Erythroblast (primary cell): ENCODE results near the gene IMPACT.

ENCODE experiments used
- DNase-seq, 2 experiments: peaks; one replicate each; lab custom pipeline; 2025; lab: John Stamatoyannopoulos, UW
- GATA1 ChIP-seq: IDR thresholded peaks from 2 replicates; pipeline ENCODE4 v1.6.1; 2011; ENCODE audit warnings: low read depth, mild to moderate bottlenecking, control low read depth, low read length, moderate library complexity
- POLR2A ChIP-seq: IDR thresholded peaks from 2 replicates; pipeline ENCODE4 v1.6.1; 2011; ENCODE audit warnings: mild to moderate bottlenecking, low read length

IMPACT gene, protein sequence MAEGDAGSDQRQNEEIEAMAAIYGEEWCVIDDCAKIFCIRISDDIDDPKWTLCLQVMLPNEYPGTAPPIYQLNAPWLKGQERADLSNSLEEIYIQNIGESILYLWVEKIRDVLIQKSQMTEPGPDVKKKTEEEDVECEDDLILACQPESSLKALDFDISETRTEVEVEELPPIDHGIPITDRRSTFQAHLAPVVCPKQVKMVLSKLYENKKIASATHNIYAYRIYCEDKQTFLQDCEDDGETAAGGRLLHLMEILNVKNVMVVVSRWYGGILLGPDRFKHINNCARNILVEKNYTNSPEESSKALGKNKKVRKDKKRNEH

DNA sequence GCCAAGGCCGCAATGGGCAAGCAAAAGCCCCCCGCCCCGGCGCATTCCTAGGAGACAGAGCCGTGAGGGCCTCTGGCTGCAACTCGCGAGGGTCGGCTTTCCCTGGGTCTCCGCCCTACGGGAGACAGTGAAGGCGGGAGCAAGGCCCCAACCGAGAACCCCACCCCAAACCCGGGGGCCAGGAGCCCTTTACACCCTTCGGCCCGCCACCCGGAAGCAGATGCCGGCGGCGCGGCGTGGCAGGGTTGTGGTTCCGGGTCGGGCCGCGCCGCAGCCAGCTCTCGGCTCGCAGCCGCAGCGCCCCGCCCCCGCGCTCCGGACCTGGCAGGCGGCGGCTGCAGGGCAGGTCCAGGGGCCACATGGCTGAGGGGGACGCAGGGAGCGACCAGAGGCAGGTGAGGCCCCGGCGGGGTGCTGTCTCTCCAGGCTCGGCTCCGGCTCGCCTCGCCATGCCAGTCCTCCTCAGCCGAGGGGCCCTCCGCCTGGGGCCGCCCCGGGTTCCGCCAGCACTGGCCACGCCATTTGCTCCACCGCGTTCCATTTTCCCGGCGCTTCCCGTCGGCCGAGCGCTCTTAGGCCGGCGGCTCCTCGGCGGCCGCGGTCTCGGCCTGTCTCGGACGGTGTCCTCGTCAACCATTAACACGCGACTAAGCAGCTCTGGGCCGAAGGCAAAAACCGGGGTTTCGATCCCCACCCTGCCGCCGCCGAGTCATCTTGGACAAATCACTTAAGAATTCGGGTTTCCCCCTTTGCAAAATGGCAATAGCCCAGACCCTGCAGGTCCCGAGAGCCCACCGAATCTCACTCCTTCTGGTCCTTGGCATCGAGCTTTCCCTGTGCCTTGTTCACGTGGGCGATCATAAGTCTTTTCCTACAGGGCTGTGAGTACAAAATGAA lies at the start of gene IMPACT:
Gene IMPACT (plus strand): TSS at position 273 of the 897 bp plus-strand sequence. CDS start 87 bp downstream, at position 360.
- peak; percentile 92 to 94 for DNase-seq
- TF ChIP-seq POLR2A (peak; percentile 76), GATA1 (no peak)

DNA sequence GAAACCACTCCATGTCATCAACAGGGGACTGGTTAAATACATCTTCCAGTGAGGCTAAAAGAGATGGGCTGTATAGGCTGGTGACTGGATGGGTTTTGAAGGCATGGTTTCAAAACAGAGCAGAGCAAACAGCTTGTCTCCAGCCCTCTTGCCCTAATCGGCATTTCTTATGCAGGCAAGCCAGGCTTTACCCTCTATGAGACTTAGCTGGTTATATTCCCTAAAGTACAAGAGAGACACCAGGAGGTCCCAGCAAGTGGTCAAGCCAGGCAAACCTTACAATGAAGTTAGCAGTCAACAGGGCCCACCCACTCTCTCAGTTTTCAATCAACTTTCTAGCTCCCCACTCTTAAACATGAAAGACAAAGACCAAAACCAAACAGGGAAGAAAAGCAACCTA lies 47.9 kb upstream of the IMPACT start:
- no peak for DNase-seq
- no peak for TF ChIP-seq POLR2A
- no peak for TF ChIP-seq GATA1

DNA sequence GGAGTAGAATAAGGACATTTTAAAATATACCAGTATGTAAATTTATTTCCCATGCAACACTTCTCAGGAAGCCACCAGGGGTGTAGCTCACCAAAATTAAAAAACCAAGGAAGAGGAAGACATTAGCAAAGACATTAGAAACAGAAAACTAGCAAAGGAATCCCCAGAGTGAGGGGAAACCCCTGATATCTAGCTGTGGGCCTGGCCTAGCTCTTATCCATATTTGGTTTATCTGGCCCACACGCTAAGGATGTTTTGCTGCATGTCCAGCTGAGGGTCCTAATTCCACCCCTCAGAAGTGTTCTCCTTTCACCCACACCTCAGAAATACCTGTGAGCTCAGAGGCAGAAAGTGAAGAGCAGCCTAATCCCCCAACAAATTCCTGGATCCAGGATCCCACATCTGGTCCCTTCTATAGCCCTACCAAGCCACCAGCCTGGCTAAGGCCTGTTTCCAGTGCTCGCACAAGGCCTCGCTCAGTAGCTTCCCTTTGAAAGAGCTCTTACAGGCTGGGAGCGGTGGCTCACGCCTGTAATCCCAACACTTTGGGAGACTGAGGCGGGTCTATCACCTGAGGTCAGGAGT lies 46.2 kb upstream of the IMPACT start:
- TF ChIP-seq GATA1 (no peak), POLR2A (no peak)
- DNase-seq = no peak

DNA sequence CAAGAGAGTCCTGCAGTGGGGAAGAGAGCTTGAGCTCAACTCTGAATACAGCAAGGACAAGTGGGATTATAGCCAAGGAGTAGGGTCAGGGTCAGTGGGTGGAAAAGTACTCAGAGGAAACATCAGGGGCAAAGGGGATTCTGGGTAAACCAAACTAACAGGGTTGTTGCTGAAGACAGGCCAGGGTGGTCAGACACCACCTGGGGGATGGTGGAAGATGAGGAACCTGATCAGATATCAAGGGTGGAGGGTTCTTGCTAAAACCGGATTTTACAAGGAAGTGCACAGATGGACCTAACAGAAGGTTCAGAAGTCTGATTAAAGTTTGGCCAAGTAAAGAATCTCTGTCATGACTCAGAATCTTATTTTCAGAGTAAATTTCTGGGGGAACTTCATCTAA lies 45.3 kb upstream of the IMPACT start:
- DNase-seq = no peak
- TF ChIP-seq GATA1 = no peak
- no peak for TF ChIP-seq POLR2A

DNA sequence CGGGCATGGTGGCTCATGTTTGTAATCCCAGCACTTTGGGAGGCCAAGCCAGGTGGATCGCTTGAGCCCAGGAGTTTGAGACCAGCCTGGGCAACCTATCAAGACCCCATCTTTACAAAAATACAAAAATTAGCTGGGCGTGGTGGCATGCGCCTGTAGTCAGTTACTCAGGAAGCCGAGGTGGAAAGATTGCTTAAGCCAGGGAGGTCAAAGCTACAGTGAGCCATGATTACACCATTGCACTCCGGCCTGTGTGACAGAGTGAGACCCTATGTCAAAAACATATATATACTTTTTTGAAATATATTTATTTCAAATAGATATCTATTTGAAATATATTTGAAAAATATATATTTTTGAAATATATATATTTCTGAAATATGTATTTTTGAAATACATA lies 39.8 kb upstream of the IMPACT start:
- TF ChIP-seq POLR2A (no peak), GATA1 (no peak)
- DNase-seq = no peak

DNA sequence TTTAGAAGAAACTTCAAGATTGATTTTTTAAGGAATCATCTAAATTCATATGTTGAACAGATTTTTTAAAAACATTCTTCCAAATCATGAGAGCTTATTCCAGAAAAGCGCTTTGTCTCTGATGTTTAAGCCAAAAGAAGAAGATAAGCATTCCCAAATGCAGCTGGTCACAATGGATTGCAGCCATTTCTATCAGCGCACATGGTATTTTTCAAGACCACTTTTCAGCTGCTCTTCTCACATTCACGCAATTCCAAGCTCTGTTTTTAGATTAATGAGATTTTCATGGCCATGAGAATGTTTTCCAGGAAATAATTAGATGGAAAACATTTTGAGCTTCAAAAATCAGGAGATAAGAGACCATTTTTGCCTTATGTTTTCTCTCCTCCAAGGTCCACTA lies 37.5 kb upstream of the IMPACT start:
- TF ChIP-seq GATA1 (no peak), POLR2A (no peak)
- no peak for DNase-seq

DNA sequence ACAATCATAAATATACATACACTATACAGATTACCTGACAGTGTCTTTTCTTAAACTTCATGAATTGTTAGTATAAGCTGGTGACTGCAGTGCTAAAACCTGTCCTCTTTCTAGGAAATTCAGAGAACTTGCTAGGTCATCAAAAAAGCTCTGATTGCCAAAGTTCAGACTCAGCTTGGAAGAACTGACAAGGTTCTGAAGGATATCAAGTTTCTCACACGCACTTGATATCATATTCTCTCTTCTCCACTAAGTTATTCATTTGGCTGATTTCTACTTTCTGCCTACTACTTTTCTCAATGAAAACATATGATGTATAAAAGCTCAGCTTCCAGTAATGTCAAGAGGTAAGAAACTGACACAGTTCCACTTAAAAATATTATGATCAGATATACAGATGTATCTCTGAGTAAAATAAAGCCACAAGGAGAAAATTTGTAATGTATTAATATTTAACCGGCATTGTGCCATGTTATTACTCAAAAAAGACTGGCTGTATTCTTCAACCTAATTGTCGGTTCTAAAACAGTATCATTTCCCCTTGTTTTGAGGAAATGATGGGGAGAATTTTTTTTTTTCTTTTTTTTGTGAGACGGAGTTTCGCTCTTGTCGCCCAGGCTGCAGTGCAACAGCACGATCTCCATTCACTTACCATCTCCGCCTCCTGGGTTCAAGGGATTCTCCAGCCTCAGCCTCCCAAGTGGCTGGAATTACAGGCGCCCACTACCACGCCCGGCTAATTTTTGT lies 31.2 kb upstream of the IMPACT start:
- TF ChIP-seq POLR2A (no peak), GATA1 (no peak)

DNA sequence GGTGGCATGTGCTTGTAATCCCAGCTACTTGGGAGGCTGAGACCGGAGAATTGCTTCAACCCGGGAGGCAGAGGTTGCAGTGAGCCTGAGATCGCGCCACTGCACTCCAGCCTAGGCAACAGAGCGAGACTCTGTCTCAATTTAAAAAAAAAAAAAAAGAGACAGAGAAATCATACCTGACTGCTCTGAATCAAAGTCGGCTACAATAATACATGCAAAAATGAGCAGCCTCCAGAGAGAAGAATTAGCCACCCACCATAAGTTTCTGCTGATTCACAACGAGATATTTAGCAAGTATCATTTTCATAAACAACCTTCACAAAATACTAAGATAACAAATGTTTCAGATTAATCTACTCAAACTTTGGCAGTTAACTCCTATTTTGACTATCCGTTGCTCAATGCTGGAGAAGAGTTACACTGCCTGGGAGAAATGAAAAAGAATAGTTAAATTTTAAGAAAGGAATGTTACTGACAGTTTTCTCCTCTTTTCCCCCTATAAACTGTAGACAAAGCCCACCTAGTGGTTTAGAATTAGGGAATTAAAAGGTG lies 30.3 kb upstream of the IMPACT start:
- no peak for TF ChIP-seq GATA1
- no peak for TF ChIP-seq POLR2A
- peak in 1 of 2 experiments; percentile 23 for DNase-seq

More for the DNA sequence above, 31.2 kb upstream of the IMPACT start:
- DNase-seq = peak; percentile 32 to 42

DNA sequence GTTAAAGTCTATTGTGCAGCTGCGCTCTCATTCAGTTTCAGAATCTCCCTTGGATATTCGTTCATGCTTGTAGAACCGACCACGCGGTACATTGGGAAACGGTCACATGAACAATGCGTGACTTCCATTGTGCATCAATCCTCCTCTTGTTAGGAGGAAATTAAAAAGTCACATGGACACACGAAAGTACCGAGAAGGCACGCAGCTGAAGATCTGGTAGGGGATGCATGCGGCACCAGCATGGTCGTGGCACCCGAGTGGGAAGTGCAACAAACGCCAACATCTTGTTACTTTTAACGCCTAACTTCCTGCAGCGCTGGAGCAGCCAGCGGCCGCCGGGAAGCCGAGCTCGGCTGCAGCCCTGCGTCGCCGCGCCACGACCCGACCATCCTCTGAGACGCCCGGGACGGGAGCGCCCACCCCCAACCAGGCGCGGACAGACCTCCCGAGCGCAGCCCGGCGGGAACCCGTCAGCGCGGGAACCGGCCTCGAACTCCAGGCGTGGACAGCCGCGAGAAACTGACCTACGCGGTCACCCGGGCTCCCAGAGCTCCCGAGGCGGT lies 29.3 kb upstream of the IMPACT start:
- peak; percentile 63 for TF ChIP-seq POLR2A
- TF ChIP-seq GATA1 = no peak
- DNase-seq = peak; percentile 74 to 77

DNA sequence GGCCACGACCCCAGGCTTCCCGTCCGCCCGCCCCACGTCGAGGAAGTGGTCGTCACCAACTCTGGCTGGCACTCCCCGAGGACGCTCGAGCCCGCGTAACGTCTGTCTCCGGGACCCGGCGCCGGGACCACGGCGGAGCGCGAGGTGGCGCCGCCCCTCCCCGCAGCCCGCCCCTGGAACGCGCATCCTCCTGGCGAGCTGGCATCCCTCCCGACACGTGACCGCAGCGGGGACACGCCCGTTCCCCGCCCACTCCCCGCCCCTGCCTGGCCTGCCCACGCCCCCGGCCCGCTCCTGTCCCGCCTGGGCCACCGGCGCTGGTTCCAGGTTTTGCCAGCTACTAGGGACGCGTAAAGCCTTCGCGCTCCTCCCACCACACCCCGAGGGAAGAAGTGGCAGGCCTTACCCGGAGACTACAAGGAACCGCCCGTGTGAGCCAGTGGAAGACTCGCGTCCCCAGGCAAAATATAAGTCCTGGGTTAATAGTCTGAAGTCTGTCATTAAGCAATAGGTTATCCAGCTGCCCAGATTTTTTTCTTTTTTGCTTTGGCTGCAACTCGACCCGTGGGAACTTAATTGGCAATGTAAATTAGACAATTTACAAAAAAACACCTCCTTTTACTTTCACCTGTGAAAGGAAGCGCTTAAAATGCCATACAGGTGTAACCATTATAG lies 28.6 kb upstream of the IMPACT start, which contains the start of gene OSBPL1A:
Gene OSBPL1A (minus strand): TSS at position 131 of the 675 bp plus-strand sequence. CDS start 20,291 bp downstream, outside the sequence.
- DNase-seq = peak; percentile 96
- TF ChIP-seq GATA1 = no peak
- no peak for TF ChIP-seq POLR2A

DNA sequence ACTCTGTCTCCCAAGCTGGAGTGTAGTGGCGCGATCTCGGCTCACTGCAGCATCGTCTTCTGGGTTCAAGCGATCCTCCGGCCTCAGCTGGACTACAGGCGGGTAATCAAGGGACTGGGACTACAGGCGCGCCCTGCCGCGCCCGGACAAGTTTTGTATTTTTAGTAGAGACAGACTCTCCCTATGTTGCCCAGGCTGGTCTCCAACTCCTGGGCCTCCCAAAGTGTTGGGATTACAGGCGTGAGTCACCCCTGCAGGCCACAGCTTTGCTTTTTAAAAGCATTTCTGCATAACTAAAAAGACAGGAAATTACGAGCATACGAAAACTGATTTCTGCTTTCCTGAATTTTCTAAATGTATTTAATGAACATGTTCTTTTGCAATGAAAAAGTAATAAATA lies 27.9 kb upstream of the IMPACT start:
- TF ChIP-seq GATA1 (no peak), POLR2A (no peak)
- no peak for DNase-seq

DNA sequence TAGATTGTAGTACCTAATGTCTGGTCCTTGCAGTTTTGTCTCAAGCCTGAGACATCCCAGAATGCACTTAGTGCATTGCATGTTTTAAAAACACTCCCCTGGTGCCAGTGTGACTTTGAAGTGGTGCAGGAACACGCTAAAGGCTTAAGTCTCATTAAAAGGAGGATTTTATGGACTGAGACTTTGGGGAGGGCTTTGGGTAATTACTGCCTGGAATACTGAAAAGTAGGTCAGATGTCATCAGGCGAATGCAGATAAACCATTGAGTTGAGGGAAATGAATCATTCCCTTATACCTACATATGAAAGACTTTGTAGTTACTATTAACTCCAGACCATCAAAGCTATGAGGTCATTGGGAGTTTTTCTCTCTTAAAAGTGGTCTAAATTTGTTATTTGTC lies 25.9 kb upstream of the IMPACT start:
- TF ChIP-seq POLR2A = no peak
- no peak for TF ChIP-seq GATA1
- DNase-seq = no peak
